Epithelial cell of proximal tubule (primary cell): ENCODE results near the gene FN3KRP. TPM values are rescaled to one million over a fixed set of nuclear protein-coding genes. Genes with fewer than 3 reads are reported as not detected.
A peak's percentile ranks its signal among the peaks of the same experiment; 100 is the strongest.

Source experiments
- DNase-seq: peaks from one replicate; pipeline ENCODE4 v3.0.0-alpha.2; 2011; ENCODE audit warnings: low read depth
- H3K4me3 ChIP-seq: 2 replicates; pipeline ENCODE4 v1.5.1; 2011; ENCODE audit warnings: low read depth, mild to moderate bottlenecking, low read length
- CTCF ChIP-seq: conservative IDR thresholded peaks from 2 replicates; pipeline ENCODE4 v1.5.1; 2012; ENCODE audit warnings: low read depth, mild to moderate bottlenecking, low read length
- total RNA-seq: library from RNA; depleted of rRNA; stranded (reverse); fragments of >200 nt; gene quantifications from 2 replicates; pipeline ENCODE4 v1.2.3, GENCODE V29; 2015

Gene FN3KRP
- total RNA-seq: 25.4 and 32.4 TPM in 2 replicates

GRCh38 chr17:82716203-82717010, at the start of gene FN3KRP:
FN3KRP (plus strand) TSS chr17:82716706; CDS start chr17:82716756, 50 bp downstream.
- H3K4me3 ChIP-seq: peak within 1 kb of the TSS; percentile 86
- TF ChIP-seq CTCF: no peak
- DNase-seq: peak; percentile 37

- H3K4me3 ChIP-seq: no peak overlapping the region
- TF ChIP-seq CTCF: no peak
- no peak for DNase-seq
Measured at GRCh38 chr17:82666931-82667667, 49.4 kb upstream of the FN3KRP start.

- no peak overlapping the region for H3K4me3 ChIP-seq
- no peak for TF ChIP-seq CTCF
- no peak for DNase-seq
Measured at GRCh38 chr17:82667668-82668000, 48.9 kb upstream of the FN3KRP start.

- no peak for TF ChIP-seq CTCF
- no peak for DNase-seq
- H3K4me3 ChIP-seq: no peak overlapping the region
Measured at GRCh38 chr17:82668024-82668630, 48.4 kb upstream of the FN3KRP start.

- peak overlapping the region; percentile 28 for H3K4me3 ChIP-seq
- DNase-seq: no peak
- TF ChIP-seq CTCF: peak; percentile 79
Measured at GRCh38 chr17:82668631-82669099, 47.8 kb upstream of the FN3KRP start.

GRCh38 chr17:82670661-82671450, 45.6 kb upstream of the FN3KRP start:
- no peak for DNase-seq
- H3K4me3 ChIP-seq: no peak overlapping the region
- no peak for TF ChIP-seq CTCF
